KBM-7 (cell line): ENCODE measurements around the gene HACD2.
A peak's percentile ranks its signal among the peaks of the same experiment; 100 is the strongest.

Experiments used
- DNase-seq: peaks from one replicate; pipeline ENCODE4 v3.0.0-alpha.2; 2015
- in situ Hi-C: fragments of 300-500 bp; cut with MboI; formaldehyde crosslinking; loops from 2 replicates; pipeline ENCODE4 v1.14.3; 2020; ENCODE audit warnings: low sequenced_read_pairs, low pct_unique_long_range_greater_than_20kb, mixed read lengths

HACD2 gene

DNA sequence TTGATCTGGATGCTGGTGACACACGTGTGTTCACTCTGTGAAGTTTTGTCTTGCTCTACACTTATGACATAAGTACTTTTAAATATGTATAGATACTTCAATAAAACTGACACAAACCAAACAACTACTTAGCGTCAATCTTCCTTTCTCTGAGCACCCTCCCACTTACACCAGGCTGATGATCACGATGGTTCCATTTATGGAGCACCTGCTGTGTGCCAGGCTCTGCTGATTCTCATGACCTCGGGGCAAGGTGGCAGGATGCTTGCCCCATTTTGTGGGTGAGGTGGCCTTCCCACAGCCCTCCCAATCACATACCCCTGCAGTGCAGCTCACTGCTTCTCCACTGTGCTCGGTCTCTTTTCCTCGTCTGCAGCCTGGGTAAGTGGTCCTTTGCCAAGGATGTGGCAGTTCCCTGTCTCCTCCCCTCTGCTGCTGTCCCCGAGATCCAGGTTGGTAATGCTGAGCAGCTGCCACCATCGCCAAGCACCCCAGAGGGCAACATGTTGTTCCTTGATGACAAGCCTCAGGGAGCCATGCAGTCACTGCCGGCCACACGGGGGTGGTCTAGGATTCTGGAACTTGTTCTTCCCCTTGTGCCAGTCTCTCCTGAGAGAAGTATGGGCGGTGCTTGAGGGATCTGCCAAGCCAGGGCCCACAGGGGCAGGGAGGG is 115.4 kb downstream of the HACD2 start:
- in situ Hi-C loops = no loop called here
- no peak for DNase-seq

DNA sequence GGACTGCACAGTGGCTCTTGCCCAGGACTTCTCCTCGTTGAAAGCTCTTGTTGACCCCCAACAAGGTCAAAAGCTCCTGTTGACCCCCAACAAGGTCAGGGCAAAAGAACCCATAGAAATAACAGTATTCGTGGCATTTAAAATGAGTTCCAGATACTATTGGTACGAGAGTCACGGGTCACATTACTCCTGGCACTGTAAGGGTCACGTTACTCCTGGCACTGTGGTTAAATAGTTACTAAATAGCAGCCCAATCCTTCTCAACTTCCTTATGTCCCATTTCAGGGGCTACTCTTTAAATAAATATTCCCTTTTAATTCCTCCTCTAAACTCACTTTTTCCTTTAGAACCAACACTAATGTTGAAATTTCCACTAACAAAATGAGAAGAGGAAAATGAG is 117.8 kb downstream of the HACD2 start:
- in situ Hi-C loops = no loop called here

DNA sequence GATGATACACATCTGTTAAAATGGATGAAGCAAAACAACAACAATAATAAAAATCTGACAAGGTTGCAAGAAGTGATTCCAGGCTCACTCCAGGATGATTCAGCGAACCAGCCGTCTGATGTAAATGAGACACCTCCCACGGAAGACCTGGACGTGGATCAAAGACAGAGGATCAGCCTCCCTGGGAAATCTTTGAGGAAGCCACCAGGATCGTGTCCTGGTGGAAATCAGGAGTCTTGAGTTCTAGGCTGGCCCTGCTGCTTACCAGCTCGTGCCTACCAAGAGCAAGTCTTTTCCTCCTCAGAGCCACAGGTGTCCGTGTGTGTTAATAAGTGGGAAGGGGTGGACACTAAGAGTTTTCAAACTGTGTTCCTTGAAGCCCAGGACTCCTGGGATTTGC is 120.6 kb downstream of the HACD2 start:
- no peak for DNase-seq
- in situ Hi-C loops = no loop called here

More for the DNA sequence above, 117.8 kb downstream of the HACD2 start:
- no peak for DNase-seq

DNA sequence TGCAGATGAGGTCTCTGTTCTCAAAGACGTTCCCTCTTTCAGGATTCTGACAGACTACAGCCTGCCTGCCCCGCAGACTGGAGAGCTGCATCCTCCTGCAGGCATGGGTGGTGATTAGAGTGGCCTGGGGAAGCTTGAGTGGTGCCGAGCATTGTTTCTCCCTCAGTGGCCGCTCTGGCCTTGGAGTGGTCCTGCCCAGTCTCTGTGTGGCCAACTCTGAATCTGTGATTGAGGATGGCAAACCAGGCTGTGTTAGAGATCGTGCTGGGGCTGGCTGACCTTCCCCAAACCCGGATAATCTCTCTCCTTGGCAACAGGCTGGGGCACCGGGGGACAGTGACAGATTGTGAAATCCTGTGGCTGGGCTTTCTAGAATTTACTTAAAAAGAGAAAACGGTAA is 125.0 kb downstream of the HACD2 start:
- no peak for DNase-seq
- in situ Hi-C loops = no loop called here

DNA sequence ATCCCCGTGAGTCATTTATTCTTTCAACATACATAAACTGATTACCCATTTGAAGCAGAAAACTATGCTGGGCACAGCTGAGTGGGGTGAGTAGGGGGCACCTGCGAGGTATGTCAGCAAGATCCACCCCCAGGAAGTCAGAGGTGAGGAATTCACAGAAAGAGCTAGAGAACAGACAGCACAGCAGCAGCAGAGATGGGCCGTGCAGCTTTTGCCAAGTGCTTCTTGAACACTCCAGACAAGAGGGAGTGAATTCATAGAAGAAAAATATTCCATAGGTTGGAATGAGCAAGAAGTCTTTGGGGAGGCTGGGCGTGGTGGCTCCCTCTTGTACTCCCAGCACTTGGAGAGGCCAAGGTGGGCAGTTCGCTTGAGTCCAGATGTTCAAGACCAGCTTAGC is 126.6 kb downstream of the HACD2 start:
- DNase-seq = no peak
- in situ Hi-C loops = no loop called here

DNA sequence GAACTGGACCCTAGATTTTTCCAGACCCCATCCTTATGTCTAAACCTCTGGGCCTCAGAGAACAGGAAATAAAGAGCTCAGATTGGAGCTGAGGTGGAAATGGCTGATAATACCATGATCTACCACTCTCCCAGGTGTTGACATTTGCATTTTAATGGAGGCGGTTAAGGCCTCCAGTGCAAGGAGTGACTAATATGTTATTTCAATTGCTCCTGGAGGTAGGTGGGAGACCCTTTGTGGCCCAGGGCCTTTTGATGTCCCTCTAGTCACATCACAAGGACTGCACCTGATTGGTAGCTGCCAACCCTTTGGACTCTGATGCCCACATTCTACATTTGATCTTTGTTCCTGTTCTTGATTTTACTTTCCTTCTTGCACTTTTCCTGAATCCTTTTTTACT is 127.0 kb downstream of the HACD2 start:
- in situ Hi-C loops = no loop called here
- no peak for DNase-seq

DNA sequence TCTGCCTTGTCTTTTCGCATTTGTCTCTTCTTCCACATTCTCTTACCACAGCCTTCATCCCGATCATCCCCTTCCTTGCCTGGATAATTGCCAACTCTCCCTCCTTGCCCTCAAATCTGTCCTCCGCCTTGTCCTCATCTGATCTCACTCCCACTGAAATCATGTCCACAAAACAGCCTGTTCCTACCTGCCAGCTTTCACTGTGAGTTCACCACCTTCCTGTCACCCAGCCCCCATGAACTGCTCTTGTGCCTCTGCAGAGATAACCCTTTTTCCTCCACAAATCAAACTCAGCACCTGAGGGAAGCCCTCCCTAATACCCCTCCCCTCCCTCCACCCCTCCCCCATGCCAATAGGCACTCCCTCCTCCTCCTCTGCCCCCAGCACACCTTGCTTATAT is 131.2 kb downstream of the HACD2 start:
- in situ Hi-C loops = no loop called here
- no peak for DNase-seq

DNA sequence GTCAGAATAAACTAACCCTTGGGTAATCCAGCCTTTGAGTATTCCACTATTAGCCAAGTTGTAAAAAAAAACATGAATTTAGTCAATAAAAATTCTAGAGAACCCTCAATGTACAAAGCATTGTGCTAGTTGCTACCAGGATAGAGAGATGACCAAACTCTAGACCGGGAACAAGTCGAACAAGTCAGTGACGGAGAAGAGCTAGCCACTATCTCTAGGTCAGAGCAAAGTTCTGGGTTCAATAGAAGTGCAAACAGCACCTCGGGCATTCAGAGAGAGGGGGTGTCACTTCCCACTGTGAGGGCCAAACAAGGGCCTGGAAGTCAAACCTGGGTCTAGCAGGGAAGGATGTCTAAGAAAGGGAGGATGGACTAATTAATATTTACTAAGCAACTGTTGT is 133.7 kb downstream of the HACD2 start:
- DNase-seq = no peak
- in situ Hi-C loops = no loop called here

DNA sequence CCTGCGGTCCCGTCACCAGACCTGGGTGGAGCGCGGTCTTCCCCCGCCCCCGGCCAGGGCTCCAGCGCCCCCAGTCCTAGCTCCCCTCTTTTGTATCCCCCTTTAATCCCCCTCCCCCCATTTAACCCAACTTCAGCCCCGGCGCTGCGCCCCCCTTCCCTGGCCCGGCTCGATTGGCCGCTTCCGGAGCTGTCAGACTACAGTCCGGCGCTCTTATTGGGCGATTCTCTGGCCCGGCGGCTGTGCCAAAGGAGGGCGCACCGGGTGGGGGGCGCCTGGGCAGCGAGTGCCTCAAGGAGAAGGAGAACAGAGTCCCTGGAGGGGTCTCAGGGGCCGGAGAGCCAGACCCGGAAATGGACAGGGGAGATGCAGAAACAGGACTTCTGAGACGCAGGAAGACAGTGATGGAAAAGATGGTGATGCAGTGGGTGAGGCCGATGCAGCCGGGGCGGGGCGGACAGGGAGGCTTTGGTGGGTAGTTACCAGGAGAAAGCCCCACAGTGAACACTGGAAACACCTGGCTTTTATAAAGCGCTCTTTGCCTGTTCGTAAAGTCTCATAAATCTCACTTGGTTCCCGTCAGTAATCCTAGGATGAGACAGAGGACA is 134.8 kb downstream of the HACD2 start:
- no peak for DNase-seq
- in situ Hi-C loops = no loop called here

DNA sequence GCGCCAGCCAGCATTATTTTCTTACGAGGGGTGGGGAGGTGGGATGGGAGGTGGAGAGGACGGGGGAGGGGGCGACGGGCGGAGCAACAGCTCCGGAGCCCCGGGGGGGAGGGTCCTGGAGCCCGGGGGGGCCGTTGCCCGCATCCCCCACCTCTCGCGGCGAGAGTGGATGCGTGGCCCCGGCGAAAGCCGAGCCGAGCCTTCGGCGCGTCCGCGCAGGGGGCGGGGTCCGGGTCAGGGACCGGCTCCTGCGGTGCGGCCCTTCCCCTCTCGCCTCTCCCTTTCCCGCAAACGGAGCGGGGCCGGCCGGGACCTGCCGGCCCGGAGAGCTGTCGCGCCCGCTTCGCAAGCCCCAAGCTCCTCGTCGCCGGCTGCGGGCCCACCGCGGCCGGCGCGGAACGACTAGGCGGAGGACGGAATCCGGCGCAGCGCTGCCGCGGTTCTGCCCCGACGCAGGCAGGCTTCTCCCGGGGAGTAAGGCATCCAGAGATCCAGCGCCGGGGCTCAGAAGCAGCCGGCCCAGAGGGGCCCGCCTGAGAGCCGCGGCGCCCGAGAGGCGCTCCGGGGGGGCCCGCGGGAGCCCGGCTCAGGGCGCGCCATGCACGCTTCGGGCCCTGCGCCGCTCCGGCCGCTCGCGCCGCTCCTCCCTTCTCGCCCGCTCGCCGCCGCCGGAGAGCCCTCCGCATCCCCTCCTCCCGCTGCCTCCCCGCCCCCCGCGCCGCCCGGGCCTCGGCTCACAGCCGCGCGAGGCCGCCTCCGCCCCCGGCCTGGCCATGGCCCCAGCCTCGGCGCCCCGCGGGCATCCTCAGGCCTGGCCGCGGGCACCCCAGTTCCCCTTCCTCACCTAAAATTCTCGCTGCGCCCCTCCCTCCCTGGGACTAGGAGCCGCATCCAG is 135.5 kb downstream of the HACD2 start:
- in situ Hi-C loops = no loop called here
- DNase-seq = peak; percentile 15

DNA sequence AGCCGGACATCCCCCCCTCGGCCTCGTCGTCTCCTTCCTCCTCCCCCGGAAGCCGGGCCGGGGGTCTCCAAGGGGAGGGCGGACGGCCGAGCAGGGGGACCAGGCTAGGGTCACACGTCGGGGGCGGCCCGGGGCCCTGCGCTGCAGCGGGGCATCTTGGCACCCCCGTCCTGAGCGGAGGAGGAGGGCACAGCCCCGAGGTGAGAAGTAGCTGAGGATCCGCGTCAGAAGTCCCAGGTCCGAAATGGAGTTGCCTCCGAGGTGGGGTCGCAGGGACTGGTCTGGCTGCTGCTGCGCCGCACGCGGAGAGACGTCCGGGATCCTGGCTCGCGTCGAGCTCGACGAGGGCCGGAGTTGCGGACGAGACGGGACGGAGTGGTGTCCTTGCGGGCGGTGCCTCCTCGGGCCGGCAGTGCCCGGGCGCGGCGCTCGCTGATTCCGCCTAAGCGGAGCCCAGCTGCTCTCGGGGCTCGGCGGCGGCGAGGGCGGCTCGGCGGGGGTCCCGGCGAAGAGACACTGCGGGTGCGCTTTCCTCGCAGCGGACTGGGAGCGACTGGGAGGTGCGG is 136.2 kb downstream of the HACD2 start, which contains the start of gene ADCY5:
Gene ADCY5, minus strand, starts transcription at position 555 of the 566 bp plus-strand sequence. Its CDS starts 545 bp downstream, at position 10.
- in situ Hi-C loops = no loop called here
- no peak for DNase-seq

DNA sequence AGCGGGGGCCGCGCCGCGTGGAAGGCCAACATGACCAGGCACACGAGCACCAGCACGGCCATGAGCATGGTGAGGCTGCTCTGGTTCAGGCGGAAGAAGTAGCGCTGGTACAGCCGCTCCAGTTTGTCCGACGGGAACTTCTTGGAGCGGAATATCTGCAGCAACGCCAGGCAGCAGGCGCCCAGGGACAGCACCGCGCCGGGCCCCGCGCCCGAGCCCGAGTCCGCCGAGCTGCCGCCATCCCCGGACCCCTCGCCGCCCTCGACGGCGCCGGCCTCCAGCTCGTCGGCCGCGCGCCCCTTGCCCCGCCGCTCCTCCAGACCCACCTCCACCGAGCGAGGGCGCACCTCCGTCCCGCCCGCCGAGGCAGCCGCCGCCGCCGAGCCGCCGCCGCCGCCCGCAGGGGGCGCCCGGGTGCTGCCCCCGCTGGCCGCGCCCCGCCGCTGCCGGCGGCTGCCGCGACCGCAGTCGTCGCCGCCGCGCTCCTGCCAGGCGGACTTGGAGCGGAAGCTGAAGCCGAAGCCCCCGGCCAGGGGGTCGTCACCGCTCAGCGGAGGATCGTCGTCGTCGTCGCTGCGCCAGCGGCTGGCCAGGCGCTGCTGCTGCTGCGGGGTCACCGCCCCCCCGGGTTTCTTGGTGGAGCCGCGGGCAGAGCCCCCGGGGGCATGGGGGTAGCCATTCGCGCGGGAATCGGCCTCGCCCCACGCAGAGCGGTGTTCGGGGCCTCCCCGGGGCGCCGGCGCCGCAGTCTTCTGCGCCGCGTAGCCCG is 136.9 kb downstream of the HACD2 start:
- in situ Hi-C loops = no loop called here
- DNase-seq = peak; percentile 39

DNA sequence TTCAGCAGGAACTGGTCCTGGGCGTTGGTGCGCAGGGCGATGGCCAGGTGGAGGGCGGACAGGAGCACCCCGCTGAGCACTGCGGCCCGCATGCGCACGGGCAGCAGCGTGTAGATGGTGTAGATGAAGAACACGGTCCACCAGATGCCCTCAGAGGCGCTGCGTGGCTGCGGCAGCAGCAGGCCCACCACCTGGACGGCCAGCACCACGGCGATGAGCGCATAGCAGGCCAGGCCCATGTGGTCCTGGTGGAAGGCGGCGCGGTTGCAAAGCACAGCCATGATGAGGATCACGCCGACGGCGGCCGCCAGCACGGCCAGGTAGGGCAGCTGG is 137.5 kb downstream of the HACD2 start:
- no peak for DNase-seq
- in situ Hi-C loops = no loop called here

DNA sequence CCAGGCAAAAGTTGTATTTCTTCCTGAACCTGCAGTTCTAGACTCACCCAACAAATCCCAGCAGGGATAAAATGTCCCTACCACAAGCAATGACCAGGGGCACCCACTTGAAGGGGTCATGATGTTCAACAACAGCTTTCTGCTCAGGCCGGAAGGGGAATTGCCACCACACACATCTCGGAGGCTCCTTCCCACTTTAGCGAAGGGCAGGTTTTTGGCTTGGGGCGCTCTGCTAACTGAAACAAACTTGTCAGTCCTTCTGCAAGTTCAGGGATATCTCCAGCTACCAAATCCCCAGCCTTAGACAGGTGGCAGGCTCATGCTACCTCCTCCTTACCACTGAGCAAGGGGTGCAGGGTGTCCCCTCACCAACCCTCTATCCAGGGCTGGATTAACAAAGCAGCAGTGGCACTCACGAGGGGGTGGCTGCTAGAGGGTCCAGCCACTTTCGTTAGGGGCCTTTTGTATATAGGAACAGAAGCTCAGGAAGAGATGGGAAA is 138.2 kb downstream of the HACD2 start:
- DNase-seq = no peak
- in situ Hi-C loops = no loop called here

DNA sequence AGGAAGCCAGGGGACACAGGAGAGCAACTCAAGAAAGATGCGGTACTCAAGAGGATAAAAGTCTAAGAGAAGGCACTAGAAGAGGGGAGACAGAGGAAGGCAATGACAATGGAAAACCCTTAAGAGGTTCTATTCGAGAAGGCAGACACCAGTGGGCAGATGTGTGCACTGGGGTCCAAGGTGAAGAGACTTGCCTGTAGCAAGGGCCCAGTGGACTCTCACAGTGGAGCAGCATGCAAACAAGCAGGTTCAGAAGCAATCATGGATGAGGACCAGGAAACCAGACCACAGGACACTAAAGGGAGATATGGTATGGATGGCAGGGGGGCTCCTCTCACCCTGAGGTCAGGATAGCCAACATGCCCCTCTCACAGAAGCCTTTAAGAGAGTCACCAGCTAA is 138.6 kb downstream of the HACD2 start:
- in situ Hi-C loops = no loop called here
- no peak for DNase-seq

DNA sequence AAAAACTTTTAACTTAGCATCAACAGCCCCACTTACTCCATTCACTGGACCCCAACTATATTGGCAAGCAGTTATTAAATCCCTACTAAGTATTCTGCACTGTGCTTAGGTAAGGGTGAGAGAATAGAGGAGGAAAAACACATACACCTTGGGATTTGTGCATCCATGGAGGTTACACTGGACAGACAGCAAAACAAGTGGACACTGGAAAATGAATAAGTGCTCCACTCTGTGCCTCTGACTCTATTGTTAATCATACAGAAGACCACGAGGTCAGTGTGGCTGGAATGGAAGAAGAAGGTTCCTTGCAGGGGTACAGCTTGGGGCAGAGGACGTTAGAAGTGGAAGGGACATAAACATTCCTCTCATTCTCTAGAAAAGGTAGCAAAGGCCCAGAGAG is 139.2 kb downstream of the HACD2 start:
- no peak for DNase-seq
- in situ Hi-C loops = no loop called here

DNA sequence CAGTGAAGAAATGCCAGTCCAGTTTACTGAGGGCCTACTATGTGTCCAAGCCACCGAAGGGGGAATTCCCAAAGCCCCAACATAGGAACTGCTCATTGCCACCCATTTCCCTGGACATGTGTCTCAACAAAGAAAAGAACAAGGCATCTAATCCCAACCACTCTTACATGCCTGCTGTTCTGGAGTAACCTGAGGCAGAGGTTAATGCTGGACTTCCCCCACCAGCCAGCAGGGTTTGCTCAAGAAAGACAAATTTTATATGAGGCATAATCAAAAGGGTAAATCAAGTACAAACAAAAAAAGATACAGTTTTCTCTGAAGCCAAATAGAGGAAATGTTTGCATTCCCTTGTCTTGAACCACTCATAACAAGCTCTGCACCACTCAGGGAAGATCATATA is 140.1 kb downstream of the HACD2 start:
- DNase-seq = no peak
- in situ Hi-C loops = no loop called here

DNA sequence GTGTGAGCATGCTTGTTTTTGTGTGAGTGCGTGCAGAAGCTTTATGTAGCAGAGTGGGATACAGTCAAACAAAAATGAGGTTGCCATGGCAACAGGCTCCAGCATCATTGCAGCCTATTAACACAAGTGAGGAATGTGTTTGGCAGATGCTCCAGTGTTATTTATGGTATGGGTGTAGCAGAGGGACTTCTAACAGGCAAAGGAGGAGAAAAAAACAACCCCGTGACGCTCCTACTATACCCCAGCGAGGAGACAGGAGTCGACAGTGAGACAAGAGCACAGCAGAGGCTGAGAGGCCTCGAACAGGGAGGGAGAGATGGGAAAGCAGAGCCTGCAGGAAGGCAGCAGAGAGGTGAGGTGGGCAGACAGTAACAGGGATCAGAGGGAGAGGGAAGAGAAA is 140.8 kb downstream of the HACD2 start:
- in situ Hi-C loops = no loop called here
- no peak for DNase-seq

DNA sequence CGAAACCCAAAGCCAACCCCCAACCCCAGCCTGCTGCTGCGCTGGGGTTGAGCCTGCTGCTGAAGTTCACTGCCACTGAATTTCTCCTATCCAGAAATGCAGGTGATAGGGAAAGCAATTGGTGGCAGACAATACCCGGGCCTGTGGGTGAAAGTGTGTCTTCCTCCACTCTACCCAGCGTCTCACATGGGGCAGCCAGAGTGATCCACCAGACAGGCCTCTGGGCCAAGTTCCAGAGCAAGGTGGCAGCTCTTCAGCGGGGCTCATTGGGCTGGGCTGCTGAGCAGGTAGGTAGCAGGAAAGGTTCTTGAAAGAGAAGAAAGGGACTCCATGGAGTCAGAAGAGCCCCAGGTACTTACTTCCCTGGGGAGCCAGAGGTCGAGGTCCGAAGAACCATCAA is 141.9 kb downstream of the HACD2 start:
- in situ Hi-C loops = no loop called here
- no peak for DNase-seq
